ENCODE measurements around the gene ABCG4.

GRCh38 chr11:119110439-119110838, 38.4 kb upstream of the ABCG4 start:
- TF ChIP-seq BRCA1 (IDR thresholded peaks at IDR 0.05), result no peak
- no peak for TF ChIP-seq BRCA1 (CRISPR knock-in tag; IDR thresholded peaks at IDR 0.05)
- TF ChIP-seq PHF20 (IDR thresholded peaks at IDR 0.05; ENCODE audit: partially characterized antibody), result no peak
- TF ChIP-seq NFYB (IDR thresholded peaks at IDR 0.05; ENCODE audit: extremely low read depth, insufficient read length), result no peak
- no peak for TF ChIP-seq CTCF (IDR thresholded peaks at IDR 0.05 in 2 of 3, conservative IDR thresholded peaks at IDR 0.05 in 1 of 3; ENCODE audit: insufficient read depth in 2 of 3, low read depth in 1 of 3, low read length in 3 of 3)
- TF ChIP-seq ELK1 (CRISPR knock-in tag; IDR thresholded peaks at IDR 0.05), result no peak
- TF ChIP-seq RUNX1 (IDR thresholded peaks at IDR 0.05; ENCODE audit: low read depth), result no peak
- TF ChIP-seq CREB1 (IDR thresholded peaks at IDR 0.05), result no peak
- no peak for TF ChIP-seq CREB1 (CRISPR knock-in tag; IDR thresholded peaks at IDR 0.05)
- no peak for TF ChIP-seq IRF2 (CRISPR knock-in tag; IDR thresholded peaks at IDR 0.05)
- no peak for TF ChIP-seq ZNF217 (CRISPR knock-in tag; IDR thresholded peaks at IDR 0.05)
